GM18508 (cell line): ENCODE measurements around the gene EGLN3.
"Not testable (repeated sequence)": the region's sequence is repeated elsewhere in the genome, so short reads cannot be mapped to it uniquely, and the experiment has no call there.

ENCODE experiments used
- ATAC-seq: cut with Tn5 transposase; IDR thresholded peaks from one replicate; pipeline ENCODE4 v1.9.1; 2021; ENCODE audit warnings: moderate number of reproducible peaks; ENCODE audit not compliant: insufficient read depth, unreplicated experiment

The EGLN3 gene

DNA sequence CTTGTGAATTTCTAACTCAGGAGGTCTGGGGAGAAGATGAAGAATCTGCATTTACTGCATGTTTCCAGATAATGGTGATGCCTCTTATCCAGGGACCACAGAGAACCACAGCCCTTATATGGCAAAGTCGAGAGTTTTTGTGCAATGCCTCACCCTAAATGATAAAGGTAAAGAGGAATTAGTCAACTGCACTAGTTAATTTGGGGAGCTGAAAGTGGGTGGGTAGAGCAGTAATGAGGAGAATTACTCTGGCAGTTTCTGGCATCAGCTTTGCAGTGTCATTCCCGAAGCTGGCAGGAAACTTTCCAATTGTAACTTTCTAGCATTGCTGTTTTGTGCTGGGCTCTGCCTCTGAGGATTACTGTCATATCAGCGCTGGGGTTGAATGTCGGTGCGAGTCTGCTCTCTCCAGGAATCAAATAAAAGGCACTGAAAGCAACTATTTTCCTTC is 10.3 kb downstream of the EGLN3 start:
- ATAC-seq: no peak

DNA sequence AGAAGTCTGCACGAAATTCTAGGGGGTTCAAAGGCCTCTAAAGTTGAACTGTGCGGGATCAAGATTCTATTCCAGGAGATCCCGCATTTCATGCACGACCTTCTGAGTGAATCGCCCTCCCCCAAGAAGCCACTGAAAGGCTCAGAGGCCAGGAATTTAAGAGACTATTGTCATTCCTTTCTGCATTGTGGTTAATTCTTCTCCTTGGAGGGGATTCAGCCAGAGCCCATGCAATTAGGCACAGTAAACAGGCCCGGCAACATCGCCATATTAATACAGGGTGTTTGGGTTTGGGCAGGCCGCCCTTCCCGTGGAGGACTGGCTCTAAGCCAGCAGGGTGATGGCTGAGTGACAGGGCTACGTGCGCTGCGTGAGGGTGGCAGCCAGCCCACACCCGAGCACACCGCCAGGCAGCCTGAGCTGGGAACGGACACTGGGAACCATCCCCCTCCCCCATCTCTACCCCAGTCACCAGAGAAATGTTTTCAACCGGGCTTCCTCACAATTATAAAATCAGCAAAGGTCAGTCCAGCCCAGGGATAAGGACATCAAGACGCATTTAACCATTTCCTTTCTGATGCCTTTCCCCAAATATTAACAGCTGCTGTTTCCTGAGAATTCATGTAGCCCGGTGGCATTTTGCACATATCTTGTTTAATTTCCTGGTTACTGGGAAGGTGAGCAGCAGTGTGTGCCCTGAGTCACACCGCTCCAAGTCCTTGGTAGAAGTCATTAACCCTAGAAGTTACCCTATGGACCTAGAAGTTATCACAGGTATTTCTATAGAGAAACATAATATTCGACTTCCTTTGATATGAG is 12.5 kb downstream of the EGLN3 start:
- no peak for ATAC-seq

DNA sequence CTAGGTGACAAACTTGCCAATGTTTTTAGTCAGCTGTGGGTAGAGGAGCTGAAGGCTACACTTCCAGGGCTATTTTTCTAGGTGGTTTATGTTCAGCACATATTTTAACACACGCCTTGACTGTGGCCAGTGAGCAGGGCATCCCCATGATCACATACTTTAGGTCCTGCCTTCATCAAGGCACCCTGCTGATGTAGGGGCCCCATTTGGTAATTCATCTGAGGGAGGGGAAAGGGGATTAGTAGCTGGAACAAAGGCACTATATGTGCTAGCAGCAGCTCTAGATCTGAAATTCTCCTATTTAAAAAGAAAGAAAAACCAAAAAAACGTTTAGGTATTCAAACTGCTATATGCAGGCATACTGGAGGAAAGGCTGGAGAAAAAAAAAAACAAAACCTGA is 14.5 kb downstream of the EGLN3 start:
- ATAC-seq: no peak

DNA sequence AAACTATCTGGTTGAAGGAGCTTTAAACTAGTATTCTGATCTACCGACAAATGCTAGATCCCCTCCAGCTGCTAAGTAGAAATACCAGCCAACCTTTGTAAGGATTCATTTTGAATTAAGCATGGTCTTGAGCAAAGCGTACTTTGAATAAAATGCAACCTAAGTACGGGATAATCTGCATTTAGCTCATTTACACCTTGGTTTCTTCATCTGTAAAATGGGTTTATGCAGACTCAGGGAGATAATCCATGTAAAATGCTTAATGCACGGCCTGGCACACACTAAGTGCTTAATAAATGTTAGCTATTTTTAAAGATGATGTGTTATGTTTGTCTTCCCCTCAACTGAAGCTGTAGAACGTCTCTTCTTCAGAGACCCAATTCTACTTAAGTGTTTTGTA is 15.9 kb downstream of the EGLN3 start:
- ATAC-seq: no peak

DNA sequence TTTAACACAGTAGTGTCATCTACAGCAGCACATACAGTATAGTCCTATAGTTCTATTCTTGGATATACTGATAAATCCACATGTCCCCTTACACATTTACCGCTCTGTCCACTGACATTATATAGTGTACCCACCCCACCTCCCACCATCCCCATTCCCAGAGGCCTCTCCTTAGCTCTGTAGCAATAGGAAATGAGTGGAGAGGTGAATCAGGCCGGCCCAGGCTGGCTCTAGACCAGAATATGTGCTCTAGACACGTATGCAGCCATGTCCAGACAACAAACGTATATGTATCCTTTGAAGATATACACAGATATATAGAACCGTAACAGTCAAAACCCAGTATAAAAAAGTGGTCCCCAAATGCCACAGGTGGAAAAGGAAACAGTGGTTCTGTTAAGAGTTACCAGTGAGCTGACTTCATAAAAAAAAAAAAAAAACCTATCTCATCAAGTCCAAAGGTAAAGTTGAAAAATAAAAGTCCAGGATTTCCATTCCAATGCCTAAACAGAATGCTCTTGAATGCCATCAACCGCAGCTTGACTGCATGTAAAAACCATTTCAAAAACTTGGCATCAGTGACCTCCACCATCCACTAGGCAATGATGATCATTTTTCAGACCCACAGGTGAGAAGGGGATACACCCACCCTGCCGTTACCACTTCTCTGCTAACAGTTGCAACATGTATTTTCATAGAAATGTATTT is 16.7 kb downstream of the EGLN3 start:
- ATAC-seq: no peak

GRCh38 chr14:33933386-33933933 is 17.4 kb downstream of the EGLN3 start:
- no peak for ATAC-seq

GRCh38 chr14:33932576-33933345 is 18.1 kb downstream of the EGLN3 start:
- ATAC-seq: no peak

- no peak for ATAC-seq
Measured at GRCh38 chr14:33932033-33932432, 18.8 kb downstream of the EGLN3 start.

GRCh38 chr14:33931461-33931860 is 19.4 kb downstream of the EGLN3 start:
- ATAC-seq: no peak

DNA sequence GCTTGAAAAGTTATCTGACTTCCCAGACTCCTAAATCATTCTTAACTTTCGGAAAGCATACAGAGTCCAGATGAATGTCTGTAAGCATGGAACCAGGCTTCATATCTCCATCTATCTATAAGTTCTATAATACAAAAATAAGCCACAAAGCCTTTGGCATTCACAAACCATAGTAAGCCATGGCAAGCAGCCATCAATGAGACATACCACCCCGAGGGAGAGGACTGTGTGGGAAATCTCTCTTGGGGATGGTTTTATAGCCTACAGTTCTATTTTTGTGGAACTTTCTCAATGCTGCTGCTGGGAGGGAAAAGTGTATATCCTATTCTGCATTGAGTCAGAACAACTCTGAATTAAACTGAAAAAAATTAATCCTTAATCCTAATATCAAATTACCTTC is 20.4 kb downstream of the EGLN3 start:
- ATAC-seq: no peak

- no peak for ATAC-seq
Measured at GRCh38 chr14:33929799-33930408, 21.0 kb downstream of the EGLN3 start.

DNA sequence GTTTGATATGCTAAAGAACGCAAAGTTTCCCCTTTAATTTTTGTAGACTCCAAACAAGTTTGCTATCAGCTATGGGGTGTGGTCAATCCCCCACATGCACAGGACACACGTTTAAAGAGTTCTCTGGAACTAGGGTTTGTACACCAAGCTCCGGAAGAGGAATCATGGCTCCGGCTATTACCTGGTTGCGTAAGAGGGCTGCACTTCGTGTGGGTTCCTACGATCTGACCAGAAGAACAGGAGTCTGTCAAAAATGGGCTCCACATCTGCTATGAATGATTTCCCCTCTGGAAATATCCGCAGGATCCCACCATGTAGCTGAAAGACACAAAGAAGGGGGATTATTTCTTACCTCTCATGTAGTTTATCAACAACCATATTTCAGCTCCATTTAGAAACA is 22.0 kb downstream of the EGLN3 start:
- no peak for ATAC-seq

GRCh38 chr14:33927944-33928343 is 22.9 kb downstream of the EGLN3 start:
- no peak for ATAC-seq

GRCh38 chr14:33926967-33927366 is 23.9 kb downstream of the EGLN3 start:
- not testable (repeated sequence) for ATAC-seq

- ATAC-seq: no peak
Measured at GRCh38 chr14:33925946-33926345, 24.9 kb downstream of the EGLN3 start.

DNA sequence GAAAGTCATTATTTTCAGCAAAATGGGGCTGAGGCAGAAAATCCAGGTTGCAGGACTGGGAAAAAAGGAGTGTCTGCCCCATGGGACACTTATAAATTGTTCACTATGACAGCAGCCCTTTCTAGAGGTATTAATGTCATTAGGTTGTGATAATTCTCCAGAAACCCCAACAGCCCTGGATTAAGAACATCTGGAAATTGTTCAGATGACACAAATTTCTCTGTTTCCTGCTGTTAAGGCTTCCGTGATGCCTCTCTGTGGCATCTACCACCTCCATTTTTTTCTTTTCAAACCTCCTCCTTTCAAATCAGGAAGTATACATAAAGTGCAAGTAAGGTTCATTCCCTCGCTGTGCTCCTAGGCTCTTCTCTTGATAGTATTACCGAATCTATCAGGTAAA is 25.6 kb downstream of the EGLN3 start:
- ATAC-seq: no peak

- no peak for ATAC-seq
Measured at GRCh38 chr14:33924566-33925100, 26.2 kb downstream of the EGLN3 start.

GRCh38 chr14:33922125-33922524 is 28.7 kb downstream of the EGLN3 start:
- ATAC-seq: no peak

DNA sequence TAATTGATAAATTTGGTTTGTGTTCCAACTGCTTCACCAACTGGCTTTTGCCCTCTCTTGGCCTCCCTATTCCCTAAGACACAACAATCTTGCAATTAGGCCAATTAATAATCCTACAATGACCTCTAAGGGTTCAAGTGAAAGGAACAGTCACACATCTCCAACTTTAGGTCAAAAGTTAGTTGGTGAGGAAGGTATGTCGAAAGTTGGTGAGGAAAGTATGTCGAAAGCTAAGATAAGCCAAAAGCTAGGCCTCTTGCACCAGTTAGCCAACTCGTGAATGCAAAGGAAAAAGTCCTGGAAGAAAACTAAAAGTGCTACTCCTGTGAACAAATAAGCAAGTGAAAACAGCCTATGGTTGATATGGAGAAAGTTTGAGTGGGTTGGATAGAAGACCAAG is 32.6 kb downstream of the EGLN3 start:
- no peak for ATAC-seq

GRCh38 chr14:33917661-33918060 is 33.2 kb downstream of the EGLN3 start:
- ATAC-seq: no peak
